GM18502 (cell line): ENCODE measurements around the gene MAU2.
"Not testable (repeated sequence)": the region's sequence is repeated elsewhere in the genome, so short reads cannot be mapped to it uniquely, and the experiment has no call there.

Experiments
- ATAC-seq: cut with Tn5 transposase; IDR thresholded peaks from one replicate; pipeline ENCODE4 v1.9.1; 2021; ENCODE audit warnings: mild to moderate bottlenecking; ENCODE audit not compliant: unreplicated experiment, poor library complexity

Gene MAU2

DNA sequence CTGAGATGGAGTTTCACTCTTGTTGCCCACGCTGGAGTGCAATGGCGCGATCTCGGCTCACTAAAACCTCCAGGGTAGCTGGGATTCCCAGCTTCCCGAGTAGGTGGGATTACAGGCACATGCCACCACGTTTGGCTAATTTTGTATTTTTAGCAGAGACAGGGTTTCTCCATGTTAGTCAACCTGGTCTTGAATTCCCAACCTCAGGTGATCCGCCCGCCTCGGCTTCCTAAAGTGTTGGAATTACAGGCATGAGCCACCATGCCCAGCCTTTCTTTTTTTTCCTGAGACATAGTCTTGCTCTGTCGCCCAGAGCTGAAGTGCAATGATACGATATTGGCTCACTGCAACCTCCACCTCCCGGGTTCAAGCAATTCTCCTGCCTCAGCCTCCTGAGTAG, 59.7 kb downstream of the MAU2 start:
- ATAC-seq: not testable (repeated sequence)

DNA sequence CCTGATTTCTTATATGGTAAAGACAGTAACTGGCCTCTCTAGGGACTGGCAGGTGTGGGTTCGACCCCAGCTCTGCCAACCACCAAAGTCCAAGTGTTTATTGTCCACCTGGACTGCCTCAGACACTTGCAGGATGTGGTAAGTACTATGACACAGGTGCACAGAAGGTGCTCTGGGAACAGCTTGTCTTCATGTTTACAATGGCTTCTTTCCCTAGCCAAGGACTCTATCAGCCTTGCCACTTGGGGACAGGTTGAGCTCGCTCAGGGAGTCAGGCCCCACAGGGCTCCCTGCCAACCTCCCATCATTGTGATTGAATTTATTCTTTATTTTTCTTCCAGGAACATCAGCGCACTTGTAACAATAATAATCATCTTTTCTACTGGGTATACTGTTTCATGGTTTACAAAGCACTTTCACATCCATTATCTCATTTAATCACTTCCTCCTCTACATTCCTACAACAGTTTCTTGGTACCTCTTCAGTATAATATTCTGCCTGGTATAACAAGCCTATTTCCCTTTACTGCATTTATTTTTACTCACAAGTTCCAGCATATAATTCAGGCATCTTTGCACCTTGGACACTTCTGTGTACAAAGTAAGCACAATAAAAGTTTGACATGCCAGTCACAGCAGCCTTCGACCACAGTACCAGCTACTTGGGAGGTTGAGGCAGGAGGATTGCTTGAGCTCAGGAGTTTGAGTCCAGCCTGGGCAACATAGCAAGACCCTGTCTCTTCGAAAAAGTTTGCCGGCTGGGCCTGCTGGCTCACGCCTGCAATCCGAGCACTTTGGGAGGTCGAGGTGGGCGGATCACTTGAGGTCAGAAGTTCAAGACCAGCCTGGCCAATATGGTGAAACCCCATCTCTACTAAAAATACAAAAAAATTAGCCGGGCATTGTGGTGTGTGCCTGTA, 60.6 kb downstream of the MAU2 start:
- no peak for ATAC-seq

DNA sequence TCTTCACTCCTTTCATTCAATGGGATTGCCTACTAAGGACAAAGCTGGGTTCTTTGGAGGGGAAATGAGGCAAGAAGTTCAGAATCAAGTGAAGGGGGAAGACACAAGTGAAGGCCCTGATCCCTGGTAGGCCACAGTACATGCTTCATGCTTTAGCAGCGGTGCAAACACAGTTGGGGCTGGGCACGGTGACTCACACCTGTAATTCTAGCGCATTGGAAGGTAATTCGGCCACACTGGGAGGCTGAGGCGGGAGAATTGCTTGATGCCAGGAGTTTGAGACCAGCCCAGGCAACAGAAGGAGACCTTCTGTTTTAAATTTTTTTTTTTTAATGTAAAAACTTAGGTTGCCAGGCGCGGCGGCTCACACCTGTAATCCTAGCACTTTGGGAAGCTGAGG, 61.5 kb downstream of the MAU2 start:
- ATAC-seq: no peak

DNA sequence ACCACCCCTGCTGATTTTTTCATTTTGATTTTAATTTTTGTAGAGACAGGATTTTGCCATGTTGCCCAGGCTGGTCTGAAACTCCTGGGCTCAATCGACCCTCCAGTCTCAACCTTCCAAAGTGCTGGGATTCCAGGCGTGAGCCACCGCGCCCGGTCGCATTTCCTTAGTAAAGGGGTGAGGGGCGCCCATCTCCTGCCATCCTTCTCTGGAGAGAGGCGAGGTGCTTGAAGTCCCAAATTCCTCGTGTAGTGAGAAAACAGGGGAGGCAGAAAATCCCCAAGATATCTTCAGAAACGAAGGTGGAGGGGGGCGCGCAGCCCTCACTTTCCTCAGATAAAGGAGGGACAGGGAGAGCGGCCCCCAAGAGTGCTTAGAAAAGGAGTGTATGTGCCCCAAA, 63.9 kb downstream of the MAU2 start:
- no peak for ATAC-seq

DNA sequence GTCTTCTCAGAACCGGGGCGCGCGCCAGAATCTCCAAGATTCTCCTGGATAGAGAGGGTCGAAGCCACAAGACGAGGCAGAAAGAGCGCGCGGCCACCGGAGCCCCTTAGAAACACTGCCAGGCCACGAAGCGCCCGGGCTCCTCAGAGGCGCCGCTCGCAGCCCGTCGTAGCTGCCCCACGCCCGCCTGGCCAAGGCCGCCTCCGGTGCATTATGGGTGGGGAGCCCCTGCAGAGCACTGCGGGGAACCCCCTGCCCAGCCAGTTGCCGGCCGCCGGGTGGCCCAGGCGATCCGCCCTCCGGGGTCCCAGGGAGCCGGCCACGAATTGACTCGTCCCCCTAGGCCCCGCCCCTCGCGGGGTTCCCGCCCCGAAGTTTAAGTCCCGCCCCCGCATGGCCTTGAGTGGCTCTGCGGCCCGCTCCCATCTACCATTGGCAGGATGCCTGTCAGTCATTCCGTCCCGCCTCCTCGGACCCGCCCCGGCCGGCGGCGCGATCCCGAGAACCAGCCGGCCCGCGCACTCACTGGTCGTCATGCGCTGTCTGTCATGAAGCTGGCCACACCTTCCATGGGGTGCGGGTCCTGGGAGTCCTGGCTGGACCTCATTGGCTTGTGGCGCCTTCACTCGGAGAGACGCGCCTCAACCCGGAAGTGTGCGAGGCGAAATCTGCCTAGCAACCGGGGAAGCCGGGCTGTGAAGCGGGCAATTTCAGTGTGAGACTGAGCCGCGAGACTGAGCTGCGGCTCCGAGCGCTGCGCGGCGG, 64.7 kb downstream of the MAU2 start:
- ATAC-seq: peak; percentile 92

DNA sequence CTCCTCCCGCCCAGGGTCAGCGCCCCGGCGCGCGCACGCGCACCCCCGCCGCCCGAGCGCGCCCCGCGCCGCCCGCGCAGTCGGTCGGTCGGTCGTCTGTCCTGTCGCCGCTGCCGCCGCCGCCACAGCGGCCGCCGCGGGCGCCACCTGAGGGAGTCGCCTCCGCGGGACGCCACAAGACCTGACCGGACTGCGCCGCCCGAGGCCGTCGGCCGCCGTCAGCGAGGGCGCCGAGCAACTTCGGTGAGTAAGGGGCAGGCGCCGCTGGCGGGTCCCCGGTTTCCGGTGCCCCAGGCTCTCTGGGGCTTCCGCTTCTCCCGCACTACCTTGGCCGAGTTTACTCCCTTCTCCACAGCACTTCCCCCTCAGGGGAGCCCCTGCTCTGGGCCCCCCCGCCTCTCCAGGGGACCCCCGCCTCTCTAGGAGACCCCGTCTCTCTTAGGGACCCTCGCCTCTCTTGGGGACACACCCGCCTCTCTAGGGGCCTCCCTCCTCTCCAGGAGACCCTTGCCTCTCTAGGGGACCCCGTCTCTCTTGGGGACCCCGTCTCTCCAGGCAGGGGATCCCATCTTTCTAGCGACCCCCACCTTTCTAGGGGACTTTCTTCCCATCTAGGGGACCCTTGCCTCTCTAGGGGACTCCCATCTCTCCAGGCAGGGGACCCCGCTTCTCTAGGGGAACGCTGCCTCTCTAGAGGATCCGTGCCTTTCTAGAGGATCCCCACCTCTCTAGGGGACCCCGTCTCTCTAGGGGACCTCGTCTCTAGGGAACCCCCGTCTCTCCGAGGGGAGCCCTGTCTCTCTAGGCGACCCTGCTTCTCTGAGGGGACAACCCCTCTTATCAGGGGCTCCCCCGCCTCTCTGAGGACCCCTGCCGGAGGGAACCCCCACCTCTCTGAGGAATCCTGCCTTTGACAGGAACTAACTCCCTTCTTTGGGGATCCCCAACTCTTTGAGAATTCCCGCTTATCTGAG, 65.6 kb downstream of the MAU2 start:
- ATAC-seq: peak; percentile 20

DNA sequence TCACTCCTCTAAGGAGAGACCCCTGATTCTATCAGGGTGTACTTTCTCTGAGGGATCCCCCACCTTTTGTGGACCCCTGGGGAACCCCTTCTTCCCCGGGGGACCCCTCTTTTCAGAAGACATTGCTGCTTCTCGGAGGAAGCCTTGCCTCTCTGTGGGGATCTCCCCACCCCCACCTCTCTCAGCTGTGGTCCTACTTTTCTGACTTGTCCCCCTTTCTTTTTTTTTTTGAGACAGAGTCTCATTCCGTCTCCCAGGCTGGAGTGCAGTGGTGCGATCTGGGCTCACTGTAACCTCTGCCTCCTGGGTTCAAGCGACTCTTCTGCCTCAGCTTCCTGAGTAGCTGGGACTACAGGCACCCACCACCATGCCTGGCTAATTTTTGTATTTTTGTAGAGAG, 66.5 kb downstream of the MAU2 start:
- ATAC-seq: no peak

DNA sequence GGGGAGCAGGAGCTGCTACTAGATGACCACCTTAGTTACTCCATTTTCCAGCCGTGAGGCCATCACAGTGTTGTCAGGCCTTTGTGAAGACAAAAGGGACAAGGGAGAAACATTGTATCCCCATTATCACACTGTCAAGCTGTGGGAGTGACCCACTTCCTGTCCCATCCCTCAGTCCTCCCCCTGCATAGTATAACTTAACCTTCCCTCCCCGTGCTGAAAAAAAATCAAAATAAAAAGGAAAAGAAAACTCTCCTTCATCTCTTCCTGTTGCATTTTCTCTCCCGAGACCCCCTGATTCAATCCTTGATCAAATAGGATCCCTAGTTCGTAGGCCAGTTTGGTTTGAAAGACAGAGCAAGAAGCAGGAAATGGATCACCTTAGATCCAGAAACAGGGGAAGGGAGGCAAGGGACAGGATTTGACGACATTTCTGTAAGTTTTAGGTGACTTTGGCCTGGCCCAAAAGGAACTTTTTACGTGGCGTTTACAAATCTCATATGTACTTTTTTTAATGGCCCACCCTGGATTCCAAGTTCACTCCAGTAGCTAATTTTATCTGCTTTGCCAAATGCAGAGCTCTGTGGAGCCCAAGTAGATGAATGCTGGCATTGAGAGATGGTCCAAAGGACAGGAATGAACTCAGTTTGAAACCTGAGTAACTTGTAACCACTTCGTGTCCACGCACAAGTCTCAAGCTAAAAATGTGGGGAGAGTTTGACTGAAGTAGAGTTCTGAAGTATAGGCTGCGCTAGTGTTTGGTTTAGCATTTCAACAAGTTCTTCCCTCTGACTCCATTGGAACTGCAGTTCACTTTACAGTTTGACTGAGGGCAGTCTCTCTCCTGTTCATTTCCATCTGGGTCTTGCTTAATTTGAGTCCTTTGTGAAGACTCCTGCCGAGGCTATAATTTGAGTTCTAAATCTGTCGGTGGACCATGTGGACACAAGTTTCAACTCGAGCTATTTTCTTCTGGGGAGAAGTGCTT, 68.2 kb downstream of the MAU2 start:
- ATAC-seq: no peak

DNA sequence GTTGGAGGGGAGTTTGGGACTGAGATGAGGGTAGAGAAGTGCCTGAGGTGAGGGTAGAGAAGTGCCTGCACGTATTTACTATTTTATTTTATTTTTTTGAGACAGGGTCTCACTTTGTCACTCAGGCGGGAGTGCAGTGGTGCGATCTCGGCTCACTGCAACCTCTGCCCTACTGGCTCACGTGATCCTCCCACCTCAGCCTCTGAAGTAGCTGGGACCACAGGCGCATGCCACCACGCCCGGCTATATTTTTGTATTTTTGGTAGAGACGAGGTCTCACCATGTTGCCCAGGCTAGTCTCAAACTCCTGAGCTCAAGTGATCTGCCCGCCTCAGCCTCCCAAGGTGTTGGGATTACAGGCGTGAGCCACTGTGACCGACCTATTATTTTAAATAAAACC, 69.1 kb downstream of the MAU2 start:
- not testable (repeated sequence) for ATAC-seq

DNA sequence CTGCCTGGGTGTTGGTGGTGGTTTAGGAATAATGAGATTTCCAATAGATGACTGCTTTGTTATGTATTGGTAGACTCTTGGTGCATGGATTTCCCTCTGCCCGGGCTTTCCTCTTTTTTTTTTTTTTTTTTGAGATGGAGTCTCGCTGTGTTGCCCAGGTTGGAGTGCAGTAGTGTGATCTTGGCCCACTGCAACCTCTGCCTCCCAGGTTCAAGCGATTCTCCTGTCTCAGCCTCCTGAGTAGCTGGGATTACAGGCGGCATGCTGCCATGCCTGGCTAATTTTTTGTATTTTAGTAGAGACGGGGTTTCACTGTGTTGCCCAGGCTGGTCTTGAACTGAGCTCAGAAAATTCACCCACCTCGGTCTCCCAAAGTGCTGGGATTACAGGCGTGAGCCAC, 73.7 kb downstream of the MAU2 start:
- ATAC-seq: not testable (repeated sequence)

DNA sequence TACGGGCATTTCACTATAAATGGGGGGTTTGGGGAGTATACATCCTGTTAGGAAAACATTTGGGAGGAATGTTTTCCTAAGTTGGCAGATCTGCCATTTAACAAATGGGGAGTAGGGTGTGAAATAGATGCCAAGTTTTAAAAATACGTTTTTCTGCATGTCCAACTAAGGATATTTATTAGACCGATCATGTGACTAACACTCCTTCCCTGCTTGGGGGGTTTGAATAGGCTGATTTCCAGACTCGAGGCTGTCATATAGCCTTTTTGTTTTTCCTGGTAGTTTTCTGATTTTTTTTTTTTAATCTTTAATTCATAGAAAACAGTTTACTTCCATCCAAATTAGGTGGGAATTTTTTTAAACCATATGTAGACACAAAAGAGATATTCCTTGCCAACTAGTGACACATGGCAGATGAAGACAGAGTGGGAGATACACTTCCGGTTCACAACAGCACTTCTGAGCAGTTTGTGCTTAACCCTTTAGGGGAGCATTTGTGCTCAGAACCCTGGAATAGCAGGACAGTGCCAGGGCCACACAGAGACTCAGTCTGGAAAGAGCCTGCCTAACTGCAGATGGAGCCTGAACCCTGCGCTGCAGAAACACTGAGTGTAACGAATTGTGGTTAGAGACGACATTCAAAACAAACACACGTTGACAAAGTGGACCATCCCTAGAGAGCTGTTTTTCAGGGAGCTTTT, 79.3 kb downstream of the MAU2 start:
- ATAC-seq: no peak

DNA sequence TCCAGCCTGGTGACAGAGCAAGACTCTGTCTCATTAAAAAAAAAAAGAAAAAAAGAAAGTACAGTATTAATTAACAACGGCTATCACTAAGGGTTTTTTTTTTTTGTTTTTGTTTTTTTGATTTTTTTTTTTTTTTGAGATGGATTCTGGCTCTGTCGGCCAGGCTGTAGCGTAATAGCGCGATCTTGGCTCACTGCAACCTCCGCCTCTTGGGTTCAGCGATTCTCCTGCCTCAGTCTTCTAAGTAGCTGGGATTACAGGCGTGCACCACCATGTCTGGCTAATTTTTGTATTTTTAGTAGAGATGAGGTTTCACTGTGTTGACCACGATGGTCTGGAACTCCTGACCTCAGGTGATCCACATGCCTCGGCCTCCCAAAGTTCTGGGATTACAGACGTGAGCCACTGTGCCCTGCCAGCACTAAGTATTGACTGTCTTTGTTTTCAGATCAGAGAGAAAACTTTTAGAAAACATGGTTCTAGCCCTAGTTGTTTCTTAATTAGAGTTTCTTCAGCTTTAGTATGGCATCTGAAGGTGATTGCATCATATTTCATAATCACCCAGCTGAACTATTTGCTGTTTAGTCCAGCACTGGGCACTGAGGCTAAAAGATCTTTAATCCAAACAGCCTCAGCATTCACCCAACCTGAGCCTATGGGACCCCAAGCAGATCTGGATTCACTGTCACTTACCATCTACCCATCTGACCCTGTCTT, 82.2 kb downstream of the MAU2 start:
- no peak for ATAC-seq

DNA sequence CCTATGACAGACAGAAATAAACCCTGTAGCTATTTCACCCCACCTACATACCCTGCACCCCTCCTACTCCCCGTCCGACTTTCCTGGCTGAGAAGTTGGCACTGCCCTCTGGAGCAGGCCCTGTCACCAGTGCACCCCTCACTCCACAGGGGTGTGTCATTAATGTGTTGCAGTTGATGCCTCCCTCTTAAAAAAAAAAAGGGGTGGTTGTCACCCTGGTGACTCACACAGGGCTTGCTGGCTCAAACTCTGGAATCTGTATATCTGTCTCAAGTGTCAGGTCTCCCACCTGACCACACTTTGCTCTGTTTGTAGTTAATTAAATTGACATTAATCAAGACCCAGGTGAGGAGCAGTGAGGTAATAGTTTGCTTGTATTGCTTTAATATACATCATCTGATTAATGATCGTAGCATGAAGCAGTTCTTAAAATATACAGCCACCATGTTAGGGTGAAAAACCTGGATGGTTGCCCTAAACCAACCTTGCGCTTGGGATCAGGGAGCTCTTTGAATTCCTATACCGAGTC, 82.8 kb downstream of the MAU2 start:
- ATAC-seq: no peak

DNA sequence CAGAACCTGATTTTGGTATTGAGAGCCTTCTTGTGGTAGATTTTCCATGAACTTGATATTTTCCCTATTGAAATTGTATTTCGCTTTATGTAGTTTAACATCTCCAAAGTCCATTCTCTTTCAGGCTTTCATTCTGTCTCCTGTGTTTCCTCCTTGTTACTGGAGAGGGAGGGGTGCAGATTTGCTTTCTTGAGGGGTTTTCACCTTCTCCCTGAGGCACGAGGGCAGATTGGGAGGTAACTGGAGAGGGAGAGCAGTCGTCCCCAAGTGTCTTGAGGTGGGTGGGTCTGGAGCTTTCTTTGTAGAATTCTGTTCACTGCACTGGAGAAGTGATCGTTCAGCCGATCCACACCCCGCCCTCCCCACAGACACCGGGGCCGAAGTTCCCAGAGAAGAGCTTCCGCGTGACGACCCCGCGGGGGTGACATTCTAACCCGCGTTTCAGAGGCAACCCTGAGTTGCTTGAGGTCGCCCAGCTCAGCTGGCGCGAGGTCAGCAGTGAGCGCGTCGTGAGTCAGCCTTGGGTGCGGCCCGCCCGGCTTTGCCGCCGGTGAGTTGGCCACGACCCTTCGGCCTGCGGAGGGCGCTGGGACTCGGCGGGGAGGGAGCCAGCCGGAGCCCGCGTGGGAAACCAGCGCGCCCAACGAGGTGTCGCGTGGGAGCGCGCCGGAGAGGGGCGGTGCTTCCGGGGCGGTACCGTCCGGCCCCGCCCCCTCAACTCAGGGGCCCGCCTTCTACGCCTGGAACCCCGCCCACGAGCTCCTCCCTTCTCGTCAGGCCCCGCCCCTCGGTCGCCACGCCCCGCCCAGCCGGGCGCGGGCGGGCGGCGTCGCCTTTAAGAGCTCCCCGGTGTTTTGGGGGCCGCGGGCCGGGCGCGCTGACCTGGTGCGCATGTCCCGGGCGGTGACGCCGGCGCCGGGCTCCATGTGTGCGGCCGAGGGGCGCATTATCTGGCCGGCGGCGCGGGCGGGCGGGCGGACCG, 84.5 kb downstream of the MAU2 start, which contains the start of gene GATAD2A:
Gene GATAD2A (plus strand): TSS at position 797 of the 982 bp plus-strand sequence. CDS start 59,671 bp downstream, outside the sequence.
- ATAC-seq: peak; percentile 73

DNA sequence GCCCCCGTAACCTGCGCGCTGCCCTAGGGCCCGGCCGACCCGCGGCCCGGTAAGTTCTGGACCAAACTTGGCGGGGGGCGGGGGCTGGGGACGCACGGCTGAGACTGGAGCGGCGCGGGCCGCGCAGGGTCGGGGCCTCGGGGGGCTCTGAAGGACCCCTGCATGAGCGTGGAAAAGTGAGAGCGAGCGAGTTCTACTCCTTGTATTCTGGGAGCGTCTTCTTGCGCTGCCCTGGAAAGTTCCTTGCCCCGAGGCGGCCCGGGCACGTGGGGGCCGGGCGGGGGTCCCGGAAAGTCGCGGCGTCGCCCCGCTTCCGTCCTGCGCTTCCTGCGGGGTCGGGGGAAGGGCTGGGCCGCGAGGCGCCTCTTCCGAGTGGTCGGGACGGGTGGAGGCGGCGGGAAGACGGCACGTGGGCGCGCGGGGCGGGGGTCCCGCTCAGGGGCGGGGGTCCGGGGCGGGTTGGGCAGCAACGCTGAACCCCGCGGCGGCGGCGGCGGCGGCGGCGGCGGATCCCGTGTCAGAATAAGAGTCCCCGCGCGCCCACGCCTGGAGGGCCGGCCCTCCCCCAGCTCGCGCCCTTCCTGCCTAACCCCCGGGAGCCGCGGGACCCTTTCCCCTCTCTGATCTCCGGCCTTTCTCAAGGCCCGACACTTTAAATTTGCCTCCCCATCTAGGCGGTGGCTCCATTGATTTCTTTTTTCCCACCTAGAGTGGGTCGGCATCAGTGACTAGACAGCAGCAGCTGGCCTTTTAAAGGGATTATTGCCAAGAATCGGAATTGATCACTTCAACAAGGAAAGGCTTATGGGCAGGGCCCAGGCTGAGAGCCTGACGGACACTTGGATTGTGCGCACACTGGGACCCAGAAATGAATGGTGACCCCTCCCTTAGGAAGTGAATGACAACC, 85.6 kb downstream of the MAU2 start:
- ATAC-seq: peak; percentile 24
